ENCODE data around the gene SPAM1.

- TF ChIP-seq CTCF (IDR thresholded peaks at IDR 0.05) (no peak), EZH2phosphoT487 (IDR thresholded peaks at IDR 0.05) (no peak)
These were observed 47.8 kb downstream of the SPAM1 start for GRCh38 chr7:123972831-123973230.
